Epidermal melanocyte (primary cell): ENCODE measurements around the gene WASHC3.
"Not testable (repeated sequence)": the region's sequence is repeated elsewhere in the genome, so short reads cannot be mapped to it uniquely, and the experiment has no call there.

Experiments
- DNase-seq: peaks from one replicate; pipeline ENCODE4 v3.0.0; 2011; ENCODE audit warnings: low spot score; ENCODE audit not compliant: insufficient read length

Gene WASHC3

GRCh38 chr12:102050660-102051430, 10.9 kb downstream of the WASHC3 start:
- DNase-seq = no peak

GRCh38 chr12:102043928-102044327, 17.9 kb downstream of the WASHC3 start:
- no peak for DNase-seq

- no peak for DNase-seq
Measured at GRCh38 chr12:102033991-102034745, 27.6 kb downstream of the WASHC3 start.

GRCh38 chr12:102031852-102032251, 29.9 kb downstream of the WASHC3 start:
- no peak for DNase-seq

- DNase-seq = no peak
Measured at GRCh38 chr12:102029141-102029540, 32.6 kb downstream of the WASHC3 start.

GRCh38 chr12:102026728-102027127, 35.1 kb downstream of the WASHC3 start:
- no peak for DNase-seq

- DNase-seq = no peak
Measured at GRCh38 chr12:102024765-102025164, 37.0 kb downstream of the WASHC3 start.

GRCh38 chr12:102023343-102023930, 38.4 kb downstream of the WASHC3 start:
- no peak for DNase-seq

GRCh38 chr12:102022286-102022685, 39.5 kb downstream of the WASHC3 start:
- DNase-seq = no peak

GRCh38 chr12:102021540-102022246, 40.1 kb downstream of the WASHC3 start:
- no peak for DNase-seq

GRCh38 chr12:102018607-102019006, 43.2 kb downstream of the WASHC3 start:
- not testable (repeated sequence) for DNase-seq

- DNase-seq = no peak
Measured at GRCh38 chr12:102016472-102016871, 45.3 kb downstream of the WASHC3 start.

- no peak for DNase-seq
Measured at GRCh38 chr12:102010265-102010994, 51.4 kb downstream of the WASHC3 start.

- DNase-seq = no peak
Measured at GRCh38 chr12:102009796-102010195, 52.0 kb downstream of the WASHC3 start.

GRCh38 chr12:102008615-102009126, 53.1 kb downstream of the WASHC3 start:
- DNase-seq = no peak

- no peak for DNase-seq
Measured at GRCh38 chr12:102005256-102005655, 56.5 kb downstream of the WASHC3 start.

GRCh38 chr12:101997102-101997501, 64.7 kb downstream of the WASHC3 start:
- DNase-seq = no peak

- no peak for DNase-seq
Measured at GRCh38 chr12:101995684-101996083, 66.1 kb downstream of the WASHC3 start.

GRCh38 chr12:101992091-101992490, 69.7 kb downstream of the WASHC3 start:
- DNase-seq = no peak

- no peak for DNase-seq
Measured at GRCh38 chr12:101982307-101982706, 79.5 kb downstream of the WASHC3 start.

- DNase-seq = no peak
Measured at GRCh38 chr12:101981868-101982267, 79.9 kb downstream of the WASHC3 start.
